IMR-90 (cell line): Measurements from ENCODE around the gene HNRNPUL1. TPM values are rescaled to one million over a fixed set of nuclear protein-coding genes. Genes with fewer than 3 reads are reported as not detected.

ENCODE experiments used
- ATAC-seq: fragments of 200-7000 bp; cut with Tn5 transposase; 2 replicates; pipeline ENCODE4 v1.9.1; 2020; ENCODE audit warnings: low read depth, mild to moderate bottlenecking, moderate library complexity
- BruUV-seq: library from RNA; stranded (reverse); fragments of 400-500 nt; replicated peaks from 2 replicates; lab custom pipeline; 2021; lab: Mats Ljungman, UMichigan
- CTCF ChIA-PET: fragments of 300-600 bp; formaldehyde crosslinking; extraction: SDS; loops from one replicate; lab custom pipeline; 2021; ENCODE audit warnings: antibody characterized with exemption; lab: Yijun Ruan, JAX
- POLR2A ChIA-PET: fragments of 300-600 bp; sonication (Branson Sonifier 250); formaldehyde crosslinking; loops from one replicate; lab custom pipeline; 2022; ENCODE audit warnings: antibody characterized with exemption; ENCODE audit not compliant: unreplicated experiment; lab: Charles Lee
- DNase-seq: peaks from one replicate; pipeline ENCODE4 v3.0.0; 2013
- H2AFZ ChIP-seq: replicated peaks from 2 replicates; pipeline ENCODE3; 2013; ENCODE audit warnings: low read length, mild to moderate bottlenecking; ENCODE audit not compliant: poor library complexity
- H2AK5ac ChIP-seq: 2 replicates; pipeline ENCODE4 v1.6.1; 2013; ENCODE audit warnings: low read depth, low read length, inconsistent platforms
- H2AK9ac ChIP-seq: replicated peaks from 2 replicates; pipeline ENCODE3; 2013; ENCODE audit warnings: mild to moderate bottlenecking, low read depth, low read length, moderate library complexity; ENCODE audit not compliant: poor library complexity
- H2BK120ac ChIP-seq: 2 replicates; pipeline ENCODE4 v1.6.1; 2013; ENCODE audit warnings: low read depth, low read length, inconsistent platforms
- H2BK15ac ChIP-seq: 3 replicates; pipeline ENCODE4 v1.6.1; 2013; ENCODE audit warnings: low read depth, low read length, inconsistent platforms
- H2BK20ac ChIP-seq: 2 replicates; pipeline ENCODE4 v1.6.1; 2013; ENCODE audit warnings: low read depth, mild to moderate bottlenecking, inconsistent platforms, low read length, moderate library complexity
- H2BK5ac ChIP-seq: 2 replicates; pipeline ENCODE4 v1.6.1; 2013; ENCODE audit warnings: mild to moderate bottlenecking, low read depth, low read length, inconsistent platforms; ENCODE audit not compliant: poor library complexity, severe bottlenecking
- H3K14ac ChIP-seq: replicated peaks from 2 replicates; pipeline ENCODE4 v1.6.1; 2013; ENCODE audit warnings: low read depth, low read length, inconsistent platforms
- H3K18ac ChIP-seq: 2 replicates; pipeline ENCODE4 v1.6.1; 2013; ENCODE audit warnings: low read depth, low read length, control low read depth
- H3K23ac ChIP-seq: 2 replicates; pipeline ENCODE4 v1.6.1; 2013; ENCODE audit warnings: low read depth, low read length, inconsistent platforms
- H3K27ac ChIP-seq: 2 replicates; pipeline ENCODE4 v1.5.1; 2013; ENCODE audit warnings: mild to moderate bottlenecking, control low read depth, low read length; ENCODE audit not compliant: insufficient read depth
- H3K27me3 ChIP-seq: 2 replicates; pipeline ENCODE4 v1.6.1; 2013; ENCODE audit warnings: low read length; ENCODE audit not compliant: control insufficient read depth, insufficient read depth
- H3K36me3 ChIP-seq: 2 replicates; pipeline ENCODE4 v1.6.1; 2013; ENCODE audit warnings: low read length, mixed read lengths; ENCODE audit not compliant: control insufficient read depth, insufficient read depth
- H3K4ac ChIP-seq: 2 replicates; pipeline ENCODE4 v1.6.1; 2013; ENCODE audit warnings: low read depth, low read length, inconsistent platforms
- H3K4me1 ChIP-seq: 2 replicates; pipeline ENCODE4 v1.6.1; 2013; ENCODE audit warnings: low read length, mixed read lengths; ENCODE audit not compliant: control insufficient read depth, insufficient read depth
- H3K4me2 ChIP-seq: 2 replicates; pipeline ENCODE4 v1.6.1; 2013; ENCODE audit warnings: low read depth, mild to moderate bottlenecking, control low read depth, low read length, moderate library complexity
- H3K4me3 ChIP-seq: 2 replicates; pipeline ENCODE4 v1.5.1; 2013; ENCODE audit warnings: low read depth, mild to moderate bottlenecking, control low read depth, low read length, moderate library complexity; ENCODE audit not compliant: insufficient read depth
- H3K56ac ChIP-seq: 2 replicates; pipeline ENCODE4 v1.6.1; 2013; ENCODE audit warnings: low read length, inconsistent platforms; ENCODE audit not compliant: insufficient read depth; ENCODE audit errors: extremely low read depth
- H3K79me1 ChIP-seq, 2 experiments: 2 replicates each; pipeline ENCODE4 v1.6.1; 2013; ENCODE audit warnings: low read length in 2 of 2, inconsistent platforms in 1 of 2, low read depth in 1 of 2
- H3K9ac ChIP-seq: 2 replicates; pipeline ENCODE4 v1.6.1; 2013; ENCODE audit warnings: low read depth, low read length, control low read depth
- H3K9me1 ChIP-seq: 2 replicates; pipeline ENCODE4 v1.6.1; 2013; ENCODE audit warnings: low read length, inconsistent platforms; ENCODE audit not compliant: insufficient read depth
- H3K9me3 ChIP-seq: 2 replicates; pipeline ENCODE4 v1.6.1; 2013; ENCODE audit warnings: low read length; ENCODE audit not compliant: control insufficient read depth, insufficient read depth
- H4K20me1 ChIP-seq: 2 replicates; pipeline ENCODE4 v1.6.1; 2013; ENCODE audit warnings: low read length, inconsistent platforms; ENCODE audit not compliant: insufficient read depth
- H4K5ac ChIP-seq: 2 replicates; pipeline ENCODE4 v1.6.1; 2013; ENCODE audit warnings: mild to moderate bottlenecking, low read depth, low read length, control low read depth
- H4K8ac ChIP-seq, 2 experiments: 2 replicates each; pipeline ENCODE4 v1.6.1; 2013; ENCODE audit warnings: low read depth in 2 of 2, low read length in 2 of 2, control low read depth in 1 of 2, inconsistent platforms in 1 of 2
- H4K91ac ChIP-seq: 2 replicates; pipeline ENCODE4 v1.6.1; 2013; ENCODE audit warnings: low read depth, low read length, inconsistent platforms; ENCODE audit not compliant: insufficient read depth
- RFX5 ChIP-seq: IDR thresholded peaks from 2 replicates; pipeline ENCODE4 v1.8.0; 2012; ENCODE audit warnings: low read depth, mild to moderate bottlenecking, low read length, moderate library complexity
- WGBS, 2 experiments: methylation state at CpG; one replicate each; pipeline versions ENCODE4 v1.1.5 to v1.1.7; 2013; ENCODE audit warnings: missing lambda C conversion rate in 2 of 2; ENCODE audit not compliant: insufficient read length in 1 of 2; ENCODE audit errors: extremely low coverage in 2 of 2; 5-methylcytosine and 5-hydroxymethylcytosine counted together
- dilution Hi-C: fragments of 300-500 bp; cut with HindIII; formaldehyde crosslinking; loops from one replicate; pipeline ENCODE4 v1.14.3; 2018; ENCODE audit warnings: low sequenced_read_pairs; ENCODE audit not compliant: unreplicated experiment
- in situ Hi-C: fragments of 300-500 bp; cut with MboI; formaldehyde crosslinking; loops from 3 replicates; pipeline ENCODE4 v1.14.3; 2019; ENCODE audit warnings: low sequenced_read_pairs, inconsistent platforms, mixed read lengths
- intact Hi-C: fragments of 100-400 bp; cut with micrococcal nuclease; formaldehyde crosslinking; loops from 2 replicates; pipeline ENCODE4 v1.10.0; 2022
- polyA plus RNA-seq, 3 experiments: library from polyadenylated mRNA; depleted of rRNA; stranded (reverse); fragments of >200 nt; gene quantifications; 2 replicates each; pipeline ENCODE4 v1.2.3, GENCODE V29; 2012; ENCODE audit warnings: low replicate concordance in 1 of 3
- total RNA-seq: library from RNA; depleted of rRNA; stranded (reverse); fragments of >200 nt; gene quantifications from 2 replicates; pipeline ENCODE4 v1.2.3, GENCODE V29; 2012

The HNRNPUL1 gene
- total and polyA plus RNA-seq, 2 of the 4 experiments (the other 2 are of a cell fraction), result 50.7 to 67.3 TPM

DNA sequence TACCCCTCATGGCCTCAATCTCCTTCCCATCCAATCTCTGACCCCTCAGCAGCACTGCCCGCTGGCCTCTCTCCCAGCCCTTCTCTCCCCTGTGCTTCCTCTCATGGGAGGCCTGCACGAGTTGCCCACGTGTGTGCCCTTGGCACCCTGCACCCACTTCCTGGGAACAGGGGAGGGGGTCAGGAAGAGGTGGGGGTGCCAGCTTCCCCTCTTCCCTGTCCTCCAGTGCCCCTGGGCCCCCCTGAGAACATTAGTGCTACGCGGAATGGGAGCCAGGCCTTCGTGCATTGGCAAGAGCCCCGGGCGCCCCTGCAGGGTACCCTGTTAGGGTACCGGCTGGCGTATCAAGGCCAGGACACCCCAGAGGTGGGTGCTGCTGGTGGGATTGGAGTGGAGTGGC lies 25.9 kb upstream of the HNRNPUL1 start:
- ChIA-PET POLR2A (no interaction called here), CTCF (interaction anchor here (1.3 kb wide), 1 partner anchor 34 kb away, joined by 3 read pairs; no protein-coding TSS in a partner anchor)
- H2AK9ac ChIP-seq, result peak overlapping the region; percentile 45
- TF ChIP-seq RFX5, result no peak
- peaks cover 82 to 87% of the 10 kb centered on the region in 2 experiments for H3K79me1 ChIP-seq
- DNase-seq, result no peak
- no peak overlapping the region for H2BK5ac ChIP-seq
- no peak overlapping the region for H3K4ac ChIP-seq
- peaks cover 17% of the 10 kb centered on the region for H3K9me1 ChIP-seq
- no TSS peak for BruUV-seq
- no peaks in the 10 kb centered on the region for H3K4me1 ChIP-seq
- no peak overlapping the region; a peak in 1 of 4 replicates for H4K8ac ChIP-seq
- H4K91ac ChIP-seq, result no peak overlapping the region
- H3K4me3 ChIP-seq, result no peak overlapping the region
- H3K27ac ChIP-seq, result no peak overlapping the region
- no peak for ATAC-seq
- no peak overlapping the region for H2BK20ac ChIP-seq
- dilution Hi-C loops (no loop called here), intact Hi-C loops (no loop called here), in situ Hi-C loops (no loop called here)
- no peak overlapping the region for H2AFZ ChIP-seq
- H2AK5ac ChIP-seq, result no peak overlapping the region
- no peak overlapping the region for H3K9ac ChIP-seq
- no peak overlapping the region for H2BK120ac ChIP-seq
- H3K9me3 ChIP-seq, result no peaks in the 10 kb centered on the region
- H2BK15ac ChIP-seq, result no peak overlapping the region
- no peak overlapping the region for H3K4me2 ChIP-seq
- H3K27me3 ChIP-seq, result no peaks in the 10 kb centered on the region
- 0 out of 2 replicates have a peak overlapping the region, but pooled peaks have one; percentile 10 for H4K5ac ChIP-seq
- no peak overlapping the region for H3K14ac ChIP-seq
- peaks cover 83% of the 10 kb centered on the region for H3K36me3 ChIP-seq
- peaks cover 48% of the 10 kb centered on the region for H4K20me1 ChIP-seq
- H3K18ac ChIP-seq, result no peak overlapping the region
- no peak overlapping the region for H3K23ac ChIP-seq
- 100% methylated on average over 7 of the region's 10 CpGs; no CpG with 5 or more reads in 1 of the 2 experiments for WGBS, 2 experiments
- no peak overlapping the region for H3K56ac ChIP-seq
